WTC11 (cell line): ENCODE measurements around the gene GJB2. TPM values are rescaled to one million over a fixed set of nuclear protein-coding genes. Genes with fewer than 3 reads are reported as not detected.
A peak's percentile ranks its signal among the peaks of the same experiment; 100 is the strongest.

Source experiments
- ATAC-seq: fragments of 200-7000 bp; cut with Tn5 transposase; 2 replicates; pipeline ENCODE4 v1.10.0; 2021; ENCODE audit warnings: mild to moderate bottlenecking, moderate library complexity
- CTCF ChIA-PET: fragments of 300-600 bp; sonication (Branson Sonifier 250); formaldehyde crosslinking; loops from one replicate; lab custom pipeline; 2021; ENCODE audit warnings: antibody characterized with exemption; lab: Charles Lee
- POLR2A ChIA-PET: fragments of 350-600 bp; sonication (Branson Sonifier 250); formaldehyde crosslinking; loops from one replicate; lab custom pipeline; 2021; ENCODE audit warnings: antibody characterized with exemption; lab: Charles Lee
- DNase-seq: peaks from one replicate; pipeline ENCODE4 v3.0.0; 2021; ENCODE audit warnings: low spot score
- H3K27ac Mint-ChIP-seq: 2 replicates; pipeline ENCODE4 v1.8.0; 2021; ENCODE audit warnings: mixed read lengths
- H3K27me3 Mint-ChIP-seq: 2 replicates; pipeline ENCODE4 v1.8.0; 2021; ENCODE audit warnings: low read depth, mild to moderate bottlenecking, moderate library complexity, mixed read lengths
- H3K36me3 Mint-ChIP-seq: 2 replicates; pipeline ENCODE4 v1.8.0; 2021; ENCODE audit warnings: mixed read lengths
- H3K4me1 Mint-ChIP-seq: 2 replicates; pipeline ENCODE4 v1.8.0; 2022; ENCODE audit warnings: mixed read lengths
- H3K4me3 Mint-ChIP-seq: 2 replicates; pipeline ENCODE4 v1.8.0; 2021; ENCODE audit warnings: mild to moderate bottlenecking, moderate library complexity, mixed read lengths
- H3K9me3 Mint-ChIP-seq: 2 replicates; pipeline ENCODE4 v1.8.0; 2021; ENCODE audit warnings: mixed read lengths
- CBFB ChIP-seq: sonication (generic); formaldehyde crosslinking; IDR thresholded peaks from 2 replicates; pipeline ENCODE4 v1.8.1; 2022; ENCODE audit warnings: mild to moderate bottlenecking, low read depth, missing genetic modification reagents
- CREB1 ChIP-seq: sonication (generic); formaldehyde crosslinking; IDR thresholded peaks from 2 replicates; pipeline ENCODE4 v1.8.0; 2023; ENCODE audit warnings: mild to moderate bottlenecking, missing genetic modification reagents
- CTCF ChIP-seq: fragments of 200-600 bp; IDR thresholded peaks from 2 replicates; pipeline ENCODE4 v1.8.0; 2022; ENCODE audit warnings: antibody characterized with exemption
- ETV6 ChIP-seq: sonication (generic); formaldehyde crosslinking; IDR thresholded peaks from 2 replicates; pipeline ENCODE4 v1.8.1; 2022; ENCODE audit warnings: mild to moderate bottlenecking, missing genetic modification reagents
- FOXP4 ChIP-seq: sonication (generic); formaldehyde crosslinking; IDR thresholded peaks from 2 replicates; pipeline ENCODE4 v1.8.0; 2022; ENCODE audit warnings: mild to moderate bottlenecking, missing genetic modification reagents
- GABPB1 ChIP-seq: sonication (generic); formaldehyde crosslinking; IDR thresholded peaks from 2 replicates; pipeline ENCODE4 v1.8.1; 2023; ENCODE audit warnings: mild to moderate bottlenecking, missing genetic modification reagents
- GRHL2 ChIP-seq: fragments of 250-450 bp; sonication (Bioruptor Pico); IDR thresholded peaks from 2 replicates; pipeline ENCODE4 v1.8.0; 2022; ENCODE audit warnings: mild to moderate bottlenecking, moderate library complexity; ENCODE audit not compliant: insufficient replicate concordance, severe bottlenecking
- IRF2 ChIP-seq: sonication (generic); formaldehyde crosslinking; IDR thresholded peaks from 2 replicates; pipeline ENCODE4 v1.8.0; 2022; ENCODE audit warnings: low read depth, missing genetic modification reagents, borderline replicate concordance
- JAZF1 ChIP-seq: fragments of 250-450 bp; sonication (Bioruptor Pico); IDR thresholded peaks from 2 replicates; pipeline ENCODE4 v1.9.0; 2021; ENCODE audit warnings: moderate library complexity, mild to moderate bottlenecking, inconsistent platforms
- NR3C1 ChIP-seq: sonication (generic); formaldehyde crosslinking; conservative IDR thresholded peaks from 2 replicates; pipeline ENCODE4 v1.8.1; 2023; ENCODE audit warnings: low read depth, mild to moderate bottlenecking, missing genetic modification reagents
- PREB ChIP-seq: sonication (generic); formaldehyde crosslinking; IDR thresholded peaks from 2 replicates; pipeline ENCODE4 v1.8.1; 2022; ENCODE audit warnings: mild to moderate bottlenecking, missing genetic modification reagents, moderate library complexity, borderline replicate concordance
- SMAD3 ChIP-seq: sonication (generic); formaldehyde crosslinking; IDR thresholded peaks from 2 replicates; pipeline ENCODE4 v1.8.0; 2022; ENCODE audit warnings: missing genetic modification reagents, mild to moderate bottlenecking, borderline replicate concordance
- TCF7 ChIP-seq: sonication (generic); formaldehyde crosslinking; IDR thresholded peaks from 2 replicates; pipeline ENCODE4 v1.8.0; 2022; ENCODE audit warnings: mild to moderate bottlenecking, low read depth, missing genetic modification reagents, moderate library complexity
- USF1 ChIP-seq: sonication (generic); formaldehyde crosslinking; IDR thresholded peaks from 2 replicates; pipeline ENCODE4 v1.8.0; 2022; ENCODE audit warnings: mild to moderate bottlenecking, missing genetic modification reagents
- ZNF232 ChIP-seq: sonication (generic); formaldehyde crosslinking; IDR thresholded peaks from 2 replicates; pipeline ENCODE4 v1.8.0; 2022; ENCODE audit warnings: mild to moderate bottlenecking, missing genetic modification reagents
- ZNF317 ChIP-seq: sonication (generic); formaldehyde crosslinking; IDR thresholded peaks from 2 replicates; pipeline ENCODE4 v1.8.1; 2023; ENCODE audit warnings: low read depth, mild to moderate bottlenecking, moderate library complexity, missing genetic modification reagents, borderline replicate concordance
- ZNF671 ChIP-seq: fragments of 250-450 bp; sonication (Bioruptor Pico); IDR thresholded peaks from 2 replicates; pipeline ENCODE4 v1.8.0; 2021; ENCODE audit warnings: mild to moderate bottlenecking
- total RNA-seq: library from RNA; stranded (reverse); gene quantifications from 3 replicates; pipeline ENCODE4 v1.2.3, GENCODE V29; 2021
- TF ChIP-seq, protein P1 (sequence below): sonication (generic); formaldehyde crosslinking; IDR thresholded peaks from 2 replicates; pipeline ENCODE4 v1.8.1; 2022; ENCODE audit warnings: low read depth, mild to moderate bottlenecking, moderate library complexity, missing genetic modification reagents, borderline replicate concordance
- TF ChIP-seq, protein P2 (sequence below): fragments of 250-450 bp; sonication (Bioruptor Pico); conservative IDR thresholded peaks from 2 replicates; pipeline ENCODE4 v1.9.0; 2021; ENCODE audit warnings: mild to moderate bottlenecking

The GJB2 gene
- total RNA-seq, 1 experiment from 2014 or later: 0.11 TPM

GRCh38 chr13:20232556-20233277 is 40.0 kb upstream of the GJB2 start (continued):
- TF ChIP-seq FOXP4 (CRISPR knock-in tag) (no peak), PREB (CRISPR knock-in tag) (no peak), CREB1 (no peak), ETV6 (no peak), CBFB (CRISPR knock-in tag) (no peak), JAZF1 (CRISPR knock-in tag) (no peak)
- TF ChIP-seq, protein P1, sequence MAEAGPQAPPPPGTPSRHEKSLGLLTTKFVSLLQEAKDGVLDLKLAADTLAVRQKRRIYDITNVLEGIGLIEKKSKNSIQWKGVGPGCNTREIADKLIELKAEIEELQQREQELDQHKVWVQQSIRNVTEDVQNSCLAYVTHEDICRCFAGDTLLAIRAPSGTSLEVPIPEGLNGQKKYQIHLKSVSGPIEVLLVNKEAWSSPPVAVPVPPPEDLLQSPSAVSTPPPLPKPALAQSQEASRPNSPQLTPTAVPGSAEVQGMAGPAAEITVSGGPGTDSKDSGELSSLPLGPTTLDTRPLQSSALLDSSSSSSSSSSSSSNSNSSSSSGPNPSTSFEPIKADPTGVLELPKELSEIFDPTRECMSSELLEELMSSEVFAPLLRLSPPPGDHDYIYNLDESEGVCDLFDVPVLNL: no peak

DNA sequence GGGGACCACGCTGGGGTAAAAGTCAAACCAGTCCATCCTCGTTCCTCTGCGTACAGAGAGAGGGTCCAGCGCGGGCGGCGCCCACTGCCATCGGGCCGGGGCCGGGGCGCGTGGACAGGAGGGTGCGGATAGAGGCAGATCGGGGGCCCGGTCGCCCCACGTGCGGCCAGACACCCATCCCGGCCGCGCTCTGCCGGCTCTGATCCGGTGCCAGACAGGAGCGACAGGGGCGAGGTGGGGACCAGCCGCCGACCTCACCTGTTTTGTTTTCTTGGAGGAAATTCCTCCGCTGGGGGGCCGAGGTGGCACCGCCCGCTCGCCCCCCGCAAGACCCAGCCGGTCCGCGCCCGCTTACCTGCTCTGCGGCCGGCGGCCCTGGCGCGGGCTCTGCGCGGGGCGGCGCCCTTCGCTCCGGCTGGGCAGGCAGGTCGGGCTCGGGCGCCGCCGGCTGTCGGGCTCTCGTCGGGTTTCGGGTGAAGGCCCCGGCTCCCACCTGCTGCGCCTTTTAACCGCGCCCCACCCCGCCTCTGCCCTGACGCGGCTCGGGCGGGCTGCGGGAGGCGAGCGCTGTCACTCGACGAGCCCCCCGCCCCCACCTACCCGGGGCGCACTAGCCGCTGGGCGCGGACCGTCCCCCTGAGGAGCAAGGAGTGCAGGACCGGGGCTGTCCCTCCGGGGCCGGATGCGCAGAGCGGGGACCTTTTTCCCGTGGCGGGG is 39.3 kb upstream of the GJB2 start, which contains the start of gene GJB6:
Gene GJB6, minus strand, starts transcription at position 481 of the 717 bp plus-strand sequence. CDS start 8,839 bp downstream, outside the sequence.
- H3K4me3 Mint-ChIP-seq: peak within 1 kb of the TSS; percentile 72
- ChIA-PET POLR2A (no interaction called here), CTCF (interaction anchor here (1.4 kb wide), 1 partner anchor 35 kb away, joined by 10 read pairs; no protein-coding TSS in a partner anchor)
- ATAC-seq (peak; percentile 71), DNase-seq (peak; percentile 68)
- H3K9me3 Mint-ChIP-seq: no peaks in the 10 kb centered on the region
- peaks cover 9% of the 10 kb centered on the region for H3K4me1 Mint-ChIP-seq
- H3K27ac Mint-ChIP-seq: no peak within 1 kb of the TSS
- peaks cover 82% of the 10 kb centered on the region for H3K27me3 Mint-ChIP-seq
- no peaks in the 10 kb centered on the region for H3K36me3 Mint-ChIP-seq
- no peak for TF ChIP-seq USF1 (CRISPR knock-in tag)
- TF ChIP-seq, protein P1: no peak
- no peak for TF ChIP-seq IRF2
- TF ChIP-seq CTCF: no peak
- TF ChIP-seq ZNF232 (CRISPR knock-in tag): no peak
- TF ChIP-seq GRHL2 (CRISPR knock-in tag): no peak
- TF ChIP-seq ZNF671: no peak
- TF ChIP-seq ZNF317 (CRISPR knock-in tag): no peak
- TF ChIP-seq, protein P2, sequence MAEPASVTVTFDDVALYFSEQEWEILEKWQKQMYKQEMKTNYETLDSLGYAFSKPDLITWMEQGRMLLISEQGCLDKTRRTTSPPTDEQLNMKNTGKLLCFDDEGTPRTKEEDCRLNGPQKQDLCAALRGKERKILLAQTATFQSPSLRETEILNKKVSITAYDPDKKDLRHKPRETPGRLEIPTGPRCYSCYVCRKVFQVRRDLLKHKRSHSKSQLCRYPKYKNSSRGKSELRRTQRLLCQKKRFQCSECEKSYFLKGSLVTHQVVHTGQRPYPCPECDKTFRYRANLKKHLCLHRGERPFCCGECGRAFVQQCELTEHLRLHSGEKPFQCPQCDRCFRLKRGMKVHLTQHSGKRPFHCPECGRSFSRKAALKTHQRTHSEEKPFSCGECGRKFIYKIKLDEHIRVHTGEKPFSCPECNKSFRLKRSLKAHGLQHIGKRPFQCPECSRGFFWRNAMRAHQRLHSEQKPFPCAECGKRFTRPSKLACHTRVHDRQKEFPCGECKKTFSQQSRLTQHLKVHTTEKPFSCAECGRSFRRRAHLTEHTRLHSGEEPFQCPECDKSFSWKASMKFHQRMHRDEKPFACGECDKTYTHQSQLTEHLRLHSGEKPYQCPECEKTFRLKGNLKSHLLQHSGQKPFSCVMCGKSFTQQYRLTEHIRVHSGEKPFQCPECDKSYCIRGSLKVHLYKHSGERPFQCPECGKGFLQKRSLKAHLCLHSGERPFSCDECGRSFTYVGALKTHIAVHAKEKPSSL (CRISPR knock-in tag): no peak
- TF ChIP-seq TCF7 (CRISPR knock-in tag): no peak
- no peak for TF ChIP-seq SMAD3 (CRISPR knock-in tag)
- TF ChIP-seq GABPB1 (CRISPR knock-in tag): no peak
- TF ChIP-seq NR3C1: no peak
